ENCODE results near the gene RRP9.
A peak's percentile ranks its signal among the peaks of the same experiment; 100 is the strongest.

RRP9 gene

DNA sequence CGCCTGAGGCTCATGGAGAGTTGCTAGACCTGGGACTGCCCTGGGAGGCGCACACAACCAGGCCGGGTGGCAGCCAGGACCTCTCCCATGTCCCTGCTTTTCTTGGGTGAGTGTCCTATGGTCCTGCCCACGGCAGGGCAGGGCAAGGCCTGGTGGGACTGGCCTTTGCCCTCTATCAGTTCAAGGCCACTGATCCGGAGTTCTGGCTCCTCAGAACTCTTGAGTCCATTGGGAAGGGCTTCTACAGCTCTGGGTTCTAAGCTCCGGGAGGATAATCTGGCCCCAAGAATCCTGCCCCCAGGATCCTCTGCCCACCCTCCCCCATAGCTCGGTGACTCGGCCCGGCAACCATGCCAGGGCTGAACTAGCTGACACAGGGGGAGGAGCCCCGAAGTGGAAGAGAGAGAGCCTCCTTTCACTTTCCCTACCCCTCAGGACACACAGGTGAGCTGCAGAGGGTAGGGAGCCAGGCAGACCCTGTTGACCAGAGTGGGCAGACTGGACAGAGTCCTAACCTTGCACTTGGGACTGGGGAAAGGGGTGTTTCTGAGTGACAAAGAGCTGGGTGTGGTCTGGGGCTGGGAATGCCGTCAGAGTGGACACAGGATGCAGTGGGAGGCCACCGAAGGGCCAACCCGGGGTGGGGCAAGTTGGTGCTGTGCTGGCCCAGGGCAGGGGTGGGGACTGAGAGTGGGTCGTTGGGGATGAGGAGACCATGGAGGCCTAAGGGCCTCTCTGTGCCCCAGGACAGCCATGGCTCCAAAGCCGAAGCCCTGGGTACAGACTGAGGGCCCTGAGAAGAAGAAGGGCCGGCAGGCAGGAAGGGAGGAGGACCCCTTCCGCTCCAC, 1.1 kb upstream of the RRP9 start:
- H3K4me3 ChIP-seq (ENCODE audit: low read depth in 1 of 2, low read length in 2 of 2) = peak overlapping the region; percentile 62 to 70
- H3K27ac ChIP-seq (ENCODE audit: low read length) = peak overlapping the region; percentile 97
- H3K27me3 ChIP-seq (ENCODE audit: low read depth, low read length) = no peaks in the 10 kb centered on the region
- H3K9me3 ChIP-seq (ENCODE audit: control insufficient read depth in 1 of 2, low read length in 2 of 2) = no peaks in the 10 kb centered on the region
- H3K36me3 ChIP-seq (ENCODE audit: control insufficient read depth in 1 of 2, insufficient read depth in 2 of 2, low read length in 2 of 2) = peaks cover 15 to 38% of the 10 kb centered on the region in 2 donors
- H3K4me1 ChIP-seq (ENCODE audit: control insufficient read depth in 1 of 2, insufficient read depth in 2 of 2, low read length in 2 of 2) = peaks cover 18 to 26% of the 10 kb centered on the region in 2 donors

DNA sequence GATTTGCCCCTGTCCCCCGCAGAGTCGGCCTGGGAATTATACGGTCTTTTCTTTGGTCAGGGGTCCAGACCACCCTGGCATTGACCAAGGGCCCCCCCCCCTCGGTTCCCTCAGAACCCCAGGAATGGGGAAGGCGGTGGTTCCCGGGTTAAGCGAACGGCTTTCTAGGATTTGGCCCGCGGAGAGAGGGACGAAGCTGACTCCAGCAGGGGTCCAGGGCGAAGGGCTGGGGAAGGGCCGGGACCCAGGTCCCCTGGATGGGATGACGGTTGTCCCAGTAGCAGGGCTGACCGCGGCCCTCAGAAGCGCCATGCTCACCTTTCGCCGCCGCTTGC, 274 bp downstream of the RRP9 start:
- Histone ChIP-seq H3K27me3 (ENCODE audit: low read depth, low read length) (no peaks in the 10 kb centered on the region), H3K9me3 (ENCODE audit: control insufficient read depth in 1 of 2, low read length in 2 of 2) (no peaks in the 10 kb centered on the region), H3K36me3 (ENCODE audit: control insufficient read depth in 1 of 2, insufficient read depth in 2 of 2, low read length in 2 of 2) (peaks cover 27 to 44% of the 10 kb centered on the region in 2 donors), H3K4me1 (ENCODE audit: control insufficient read depth in 1 of 2, insufficient read depth in 2 of 2, low read length in 2 of 2) (peaks cover 18 to 26% of the 10 kb centered on the region in 2 donors), H3K27ac (ENCODE audit: low read length) (peak overlapping the region; percentile 30), H3K4me3 (ENCODE audit: low read depth in 1 of 2, low read length in 2 of 2) (peak overlapping the region; percentile 86 to 93)

DNA sequence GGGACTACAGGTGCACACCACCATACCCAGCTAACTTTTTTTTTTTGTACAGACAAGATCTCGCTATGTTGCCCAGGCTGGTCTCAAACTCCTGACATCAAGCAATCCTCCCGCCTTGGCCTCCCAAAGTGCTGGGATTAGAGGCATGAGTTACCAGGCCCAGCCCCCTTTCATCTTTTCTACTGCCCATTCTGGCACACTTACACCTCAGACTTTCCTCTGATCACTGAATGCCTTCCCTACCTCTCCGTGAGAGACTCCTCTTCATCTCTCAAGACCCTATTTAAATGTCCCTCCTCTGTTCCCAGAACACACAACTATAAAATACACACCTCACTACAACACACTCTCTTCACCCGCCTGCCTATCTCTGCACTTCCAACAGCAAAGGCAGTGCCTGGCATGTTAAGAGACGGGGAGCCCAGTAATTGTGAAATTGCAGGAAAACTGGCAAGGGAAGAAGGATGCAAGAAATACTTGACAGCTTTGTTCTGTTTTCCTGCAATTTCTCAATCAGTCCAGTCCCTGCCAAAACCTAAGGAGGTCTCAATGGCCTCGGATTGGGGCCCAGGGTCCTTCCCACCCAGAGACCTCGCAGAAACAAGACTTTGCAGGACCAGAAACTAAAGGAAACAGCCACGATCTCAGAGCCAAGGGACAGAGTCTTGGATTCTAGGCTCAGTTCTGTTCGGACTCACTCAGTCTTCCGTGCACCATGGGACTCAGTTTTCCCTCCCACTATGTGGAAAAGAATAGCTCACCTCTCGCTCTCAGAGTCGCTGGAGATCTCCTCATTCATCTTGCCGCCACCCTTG, 849 bp downstream of the RRP9 start:
- Histone ChIP-seq H3K27me3 (ENCODE audit: low read depth, low read length) (no peaks in the 10 kb centered on the region), H3K36me3 (ENCODE audit: control insufficient read depth in 1 of 2, insufficient read depth in 2 of 2, low read length in 2 of 2) (peaks cover 26 to 45% of the 10 kb centered on the region in 2 donors), H3K27ac (ENCODE audit: low read length) (peak overlapping the region; percentile 30), H3K9me3 (ENCODE audit: control insufficient read depth in 1 of 2, low read length in 2 of 2) (no peaks in the 10 kb centered on the region), H3K4me3 (ENCODE audit: low read depth in 1 of 2, low read length in 2 of 2) (peak overlapping the region; percentile 86 to 93), H3K4me1 (ENCODE audit: control insufficient read depth in 1 of 2, insufficient read depth in 2 of 2, low read length in 2 of 2) (peaks cover 18 to 26% of the 10 kb centered on the region in 2 donors)

DNA sequence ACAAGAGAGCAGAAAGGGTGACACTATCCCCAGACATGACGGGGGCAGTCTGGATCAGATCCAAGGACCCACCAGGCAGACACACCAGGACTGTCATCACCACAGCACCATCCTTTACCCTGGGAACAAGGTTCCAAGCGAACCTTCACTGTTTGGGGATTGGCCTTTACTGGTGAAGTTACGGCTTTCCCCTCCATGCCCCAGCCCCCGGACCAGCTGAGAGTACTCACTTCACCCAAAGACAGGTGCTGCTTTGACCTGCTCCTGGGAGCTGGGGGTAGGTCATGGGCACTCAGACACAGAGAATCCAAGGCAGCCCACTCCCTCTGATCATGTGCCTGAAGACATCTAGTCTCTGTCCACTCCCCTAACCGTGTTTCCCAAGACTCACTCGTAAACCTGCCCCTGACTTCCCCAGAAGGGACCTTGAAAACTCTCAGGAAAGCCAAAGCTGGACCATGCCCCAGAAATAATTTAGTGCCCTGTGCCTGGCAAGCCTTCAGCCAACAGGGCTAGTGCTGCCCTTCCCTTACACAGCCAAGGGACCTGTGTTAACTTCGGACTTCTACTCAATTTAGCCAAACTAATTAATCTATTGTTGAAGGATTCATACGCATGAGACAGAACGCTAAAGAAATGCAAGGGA, 2.8 kb downstream of the RRP9 start:
- no peaks in the 10 kb centered on the region for H3K9me3 ChIP-seq (ENCODE audit: control insufficient read depth in 1 of 2, low read length in 2 of 2)
- H3K4me3 ChIP-seq (ENCODE audit: low read depth in 1 of 2, low read length in 2 of 2) = no peak overlapping the region
- no peak overlapping the region for H3K27ac ChIP-seq (ENCODE audit: low read length)
- peaks cover 18 to 26% of the 10 kb centered on the region in 2 donors for H3K4me1 ChIP-seq (ENCODE audit: control insufficient read depth in 1 of 2, insufficient read depth in 2 of 2, low read length in 2 of 2)
- H3K27me3 ChIP-seq (ENCODE audit: low read depth, low read length) = no peaks in the 10 kb centered on the region
- H3K36me3 ChIP-seq (ENCODE audit: control insufficient read depth in 1 of 2, insufficient read depth in 2 of 2, low read length in 2 of 2) = peaks cover 29 to 50% of the 10 kb centered on the region in 2 donors

DNA sequence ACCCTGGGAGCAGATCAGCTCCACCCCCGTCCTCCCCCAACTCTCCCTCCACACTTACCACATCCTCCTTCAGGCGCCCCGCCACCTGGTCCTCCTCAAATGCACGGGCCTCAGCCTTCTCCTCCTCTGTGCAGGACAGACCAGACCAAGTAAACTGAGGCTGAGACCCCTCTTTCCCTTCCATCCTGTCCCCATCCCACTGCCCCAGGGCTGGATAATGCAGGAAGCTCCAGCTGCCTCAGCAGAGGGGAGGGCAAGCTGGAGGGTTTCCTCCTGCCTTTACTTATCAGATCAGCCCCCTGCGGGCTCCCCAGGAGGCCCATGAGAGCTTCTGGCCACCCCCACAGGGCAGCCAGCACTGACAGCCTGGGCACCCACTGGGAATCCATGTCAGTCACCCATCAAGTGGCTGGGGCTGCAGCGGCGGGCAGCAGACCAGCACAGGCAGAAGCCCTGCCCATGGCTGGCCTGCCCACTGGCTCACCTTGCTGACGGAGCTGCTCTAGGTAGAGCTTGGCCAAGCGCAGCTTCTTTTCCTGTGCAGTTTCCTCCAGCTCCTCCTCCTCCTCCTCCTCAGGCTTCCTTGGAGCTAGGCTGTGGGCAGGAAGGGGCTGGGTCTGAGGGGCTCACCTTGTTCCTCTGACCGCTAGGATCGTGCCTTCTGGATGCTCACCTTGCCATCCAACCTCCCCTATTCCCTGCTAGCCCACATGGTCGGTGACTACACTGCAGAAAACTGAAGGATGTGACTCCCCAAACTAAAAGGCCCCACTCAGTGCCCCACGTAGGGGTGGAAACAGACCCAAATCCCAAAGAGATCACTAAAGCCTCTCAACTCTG, 3.9 kb downstream of the RRP9 start:
- no peaks in the 10 kb centered on the region for H3K27me3 ChIP-seq (ENCODE audit: low read depth, low read length)
- peaks cover 34 to 60% of the 10 kb centered on the region in 2 donors for H3K36me3 ChIP-seq (ENCODE audit: control insufficient read depth in 1 of 2, insufficient read depth in 2 of 2, low read length in 2 of 2)
- H3K9me3 ChIP-seq (ENCODE audit: control insufficient read depth in 1 of 2, low read length in 2 of 2) = no peaks in the 10 kb centered on the region
- H3K4me1 ChIP-seq (ENCODE audit: control insufficient read depth in 1 of 2, insufficient read depth in 2 of 2, low read length in 2 of 2) = peaks cover 12 to 20% of the 10 kb centered on the region in 2 donors
- H3K27ac ChIP-seq (ENCODE audit: low read length) = no peak overlapping the region
- no peak overlapping the region for H3K4me3 ChIP-seq (ENCODE audit: low read depth in 1 of 2, low read length in 2 of 2)

DNA sequence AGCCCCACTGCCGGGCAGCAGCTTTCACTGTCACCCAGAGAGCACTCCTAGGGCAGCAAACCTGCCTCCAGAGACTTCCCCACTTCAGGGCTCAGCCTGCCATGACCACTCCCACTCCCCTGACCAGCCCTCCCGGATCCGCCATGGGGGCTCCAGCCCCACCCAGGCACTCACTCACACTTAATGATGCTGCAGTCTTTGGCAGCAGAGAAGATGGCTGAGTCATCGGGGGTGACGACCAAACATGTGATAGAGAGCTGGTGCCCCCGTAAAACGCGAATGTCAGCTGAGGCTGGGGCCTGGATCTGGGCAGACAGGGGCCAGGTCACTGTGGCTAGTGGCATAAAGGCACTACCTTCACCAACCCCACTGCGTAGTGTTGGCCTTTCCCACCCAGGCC, 4.7 kb downstream of the RRP9 start:
- Histone ChIP-seq H3K27ac (ENCODE audit: low read length) (no peak overlapping the region), H3K36me3 (ENCODE audit: control insufficient read depth in 1 of 2, insufficient read depth in 2 of 2, low read length in 2 of 2) (peaks cover 37 to 65% of the 10 kb centered on the region in 2 donors), H3K4me3 (ENCODE audit: low read depth in 1 of 2, low read length in 2 of 2) (no peak overlapping the region), H3K27me3 (ENCODE audit: low read depth, low read length) (no peaks in the 10 kb centered on the region), H3K4me1 (ENCODE audit: control insufficient read depth in 1 of 2, insufficient read depth in 2 of 2, low read length in 2 of 2) (peaks cover 7 to 15% of the 10 kb centered on the region in 2 donors), H3K9me3 (ENCODE audit: control insufficient read depth in 1 of 2, low read length in 2 of 2) (no peaks in the 10 kb centered on the region)

DNA sequence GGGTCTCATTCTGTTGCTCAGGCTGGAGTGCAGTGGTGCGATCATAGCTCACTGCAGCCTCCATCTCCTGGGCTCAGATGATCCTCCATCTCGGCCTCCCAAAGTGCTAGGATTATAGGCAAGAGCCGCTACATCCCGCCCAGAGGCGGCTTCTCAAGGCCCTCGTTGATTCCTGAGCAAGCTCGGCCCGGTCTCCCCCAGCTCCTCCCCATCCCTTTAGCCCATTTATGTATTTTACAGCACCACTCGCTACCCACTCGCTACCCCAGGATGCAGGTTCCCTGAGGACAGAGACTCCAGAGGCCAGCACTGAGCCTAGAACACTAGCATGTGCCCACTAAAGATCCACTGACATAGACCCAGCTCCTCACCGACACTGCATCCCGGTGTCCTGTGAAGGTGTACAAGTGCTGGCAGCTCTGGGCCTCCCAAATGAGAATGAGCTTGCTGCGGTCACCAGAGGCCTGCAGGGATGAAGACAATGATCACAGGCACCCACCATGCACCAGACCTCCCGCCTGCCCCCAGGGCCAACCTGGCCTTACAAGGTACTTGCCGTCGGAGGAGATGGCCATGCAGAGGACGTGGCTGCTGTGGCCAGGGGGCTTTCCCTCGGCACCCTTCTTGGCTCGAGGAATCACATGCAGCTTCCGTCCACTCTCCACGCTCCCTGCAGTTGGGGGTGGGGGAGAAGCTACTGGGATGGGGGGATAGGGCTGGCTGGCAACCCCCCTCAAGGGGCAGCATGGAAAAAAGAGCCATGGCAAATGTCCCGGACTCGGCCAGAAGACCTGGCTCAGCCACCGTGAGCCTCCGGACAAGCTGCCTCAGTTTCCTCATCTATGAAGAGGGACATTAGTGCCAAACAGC, 5.6 kb downstream of the RRP9 start:
- Histone ChIP-seq H3K36me3 (ENCODE audit: control insufficient read depth in 1 of 2, insufficient read depth in 2 of 2, low read length in 2 of 2) (peaks cover 37 to 61% of the 10 kb centered on the region in 2 donors), H3K9me3 (ENCODE audit: control insufficient read depth in 1 of 2, low read length in 2 of 2) (no peaks in the 10 kb centered on the region), H3K27me3 (ENCODE audit: low read depth, low read length) (no peaks in the 10 kb centered on the region), H3K27ac (ENCODE audit: low read length) (no peak overlapping the region), H3K4me3 (ENCODE audit: low read depth in 1 of 2, low read length in 2 of 2) (no peak overlapping the region), H3K4me1 (ENCODE audit: control insufficient read depth in 1 of 2, insufficient read depth in 2 of 2, low read length in 2 of 2) (peaks cover 5 to 12% of the 10 kb centered on the region in 2 donors)

DNA sequence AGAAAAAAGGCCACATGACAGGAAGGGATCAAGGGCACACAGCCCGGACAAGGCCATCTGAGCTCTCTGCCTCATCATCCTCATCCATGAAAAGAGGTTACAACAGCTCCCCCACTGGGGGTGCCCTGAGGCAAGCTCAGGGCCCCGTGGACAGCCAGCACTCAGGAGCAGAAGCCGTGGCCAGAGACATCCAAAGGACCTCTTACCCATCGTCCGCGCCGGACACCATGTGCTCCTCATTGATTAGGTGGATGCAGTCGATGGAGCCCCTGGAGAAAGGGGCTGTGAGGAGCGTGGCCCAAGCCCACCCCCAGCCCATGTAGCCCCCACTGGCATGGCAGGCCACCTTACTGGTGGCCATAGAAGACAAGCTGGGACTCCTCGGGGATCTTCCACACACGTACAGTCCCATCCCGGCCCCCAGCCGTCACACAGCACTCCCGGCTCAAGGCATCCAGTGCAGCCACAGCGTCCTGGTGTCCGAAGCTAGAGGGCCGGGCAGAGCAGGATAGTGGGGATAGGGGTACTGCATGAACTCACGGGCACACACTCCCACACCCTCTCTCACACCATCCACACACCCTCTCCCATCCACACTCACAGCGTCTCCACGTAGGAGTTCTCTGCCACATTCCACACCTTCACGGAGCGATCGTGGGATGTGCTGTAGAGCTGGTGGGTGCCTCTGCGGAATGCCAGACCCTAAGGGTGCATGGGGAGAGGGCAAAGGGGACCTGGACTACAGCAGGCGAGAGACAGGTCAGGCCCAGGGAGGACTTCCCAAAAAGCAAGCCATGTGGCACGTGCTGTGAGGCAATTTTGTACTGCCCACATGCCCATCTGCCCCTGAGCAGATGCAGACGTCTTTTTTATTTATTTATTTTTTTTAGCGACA, 6.5 kb downstream of the RRP9 start:
- H3K36me3 ChIP-seq (ENCODE audit: control insufficient read depth in 1 of 2, insufficient read depth in 2 of 2, low read length in 2 of 2) = peaks cover 37 to 61% of the 10 kb centered on the region in 2 donors

DNA sequence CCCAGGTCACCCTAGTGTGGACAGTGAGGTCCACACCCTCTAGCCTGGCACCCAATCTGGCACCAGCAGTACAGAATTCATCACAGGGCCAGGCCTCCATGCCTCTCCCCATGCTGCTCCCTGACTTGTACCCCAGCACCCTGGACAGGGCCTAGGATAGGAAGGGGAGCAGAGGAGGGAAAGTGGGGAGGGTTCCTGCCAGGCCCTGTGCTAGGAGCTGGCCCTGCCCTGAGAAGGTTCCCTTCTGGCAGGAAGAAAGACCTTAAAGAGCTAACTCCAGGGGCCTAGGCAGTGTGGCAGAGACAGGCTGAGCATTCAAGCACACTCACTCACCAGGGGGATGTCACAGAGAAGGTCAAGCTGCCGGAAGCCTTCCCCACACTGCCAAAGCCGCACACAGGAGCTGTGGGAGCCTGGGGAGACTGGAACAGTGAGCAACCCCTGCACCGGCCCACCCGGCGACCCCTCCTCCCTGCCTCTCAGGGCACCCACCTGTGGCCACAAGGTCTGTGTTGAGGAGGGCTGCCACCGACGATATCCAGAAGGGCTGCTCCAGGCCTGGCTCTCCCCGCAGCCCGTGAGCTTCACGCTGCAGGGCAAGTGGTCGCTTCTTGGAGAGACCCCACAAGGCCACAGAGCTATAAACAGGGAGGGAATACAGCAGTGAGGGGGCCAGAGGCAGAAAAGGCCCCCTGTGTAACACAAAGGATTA, 7.4 kb downstream of the RRP9 start:
- Histone ChIP-seq H3K4me3 (ENCODE audit: low read depth in 1 of 2, low read length in 2 of 2) (no peak overlapping the region), H3K36me3 (ENCODE audit: control insufficient read depth in 1 of 2, insufficient read depth in 2 of 2, low read length in 2 of 2) (peaks cover 37 to 61% of the 10 kb centered on the region in 2 donors), H3K27ac (ENCODE audit: low read length) (no peak overlapping the region), H3K27me3 (ENCODE audit: low read depth, low read length) (no peaks in the 10 kb centered on the region), H3K9me3 (ENCODE audit: control insufficient read depth in 1 of 2, low read length in 2 of 2) (no peaks in the 10 kb centered on the region), H3K4me1 (ENCODE audit: control insufficient read depth in 1 of 2, insufficient read depth in 2 of 2, low read length in 2 of 2) (no peaks in the 10 kb centered on the region)

More for the DNA sequence above, 6.5 kb downstream of the RRP9 start:
- H3K4me1 ChIP-seq (ENCODE audit: control insufficient read depth in 1 of 2, insufficient read depth in 2 of 2, low read length in 2 of 2) = peaks cover 0 to 4% of the 10 kb centered on the region in 2 donors
- no peak overlapping the region for H3K27ac ChIP-seq (ENCODE audit: low read length)
- H3K4me3 ChIP-seq (ENCODE audit: low read depth in 1 of 2, low read length in 2 of 2) = no peak overlapping the region
- no peaks in the 10 kb centered on the region for H3K9me3 ChIP-seq (ENCODE audit: control insufficient read depth in 1 of 2, low read length in 2 of 2)
- no peaks in the 10 kb centered on the region for H3K27me3 ChIP-seq (ENCODE audit: low read depth, low read length)
